Osteoblast (primary cell): Measurements from ENCODE around the gene ADCY9. TPM values are rescaled to one million over a fixed set of nuclear protein-coding genes. Genes with fewer than 3 reads are reported as not detected.
"Not testable (repeated sequence)": the region's sequence is repeated elsewhere in the genome, so short reads cannot be mapped to it uniquely, and the experiment has no call there.

ENCODE experiments used
- DNase-seq: peaks from one replicate; pipeline ENCODE4 v3.0.0; 2011; ENCODE audit warnings: low spot score, mixed read lengths; ENCODE audit not compliant: insufficient read length; ENCODE audit errors: missing footprints
- H2AFZ ChIP-seq: 2 replicates; pipeline ENCODE4 v1.6.0; 2011; ENCODE audit warnings: mild to moderate bottlenecking, low read length
- H3K27ac ChIP-seq: 2 replicates; pipeline ENCODE4 v1.5.1; 2011; ENCODE audit warnings: mild to moderate bottlenecking, low read depth, low read length, moderate library complexity
- H3K27me3 ChIP-seq: 2 replicates; pipeline ENCODE4 v1.6.0; 2012; ENCODE audit warnings: mild to moderate bottlenecking, control low read depth, inconsistent platforms, low read length, moderate library complexity; ENCODE audit not compliant: insufficient read depth
- H3K36me3 ChIP-seq: 2 replicates; pipeline ENCODE4 v1.5.1; 2011; ENCODE audit warnings: mild to moderate bottlenecking, low read length, control low read depth, moderate library complexity; ENCODE audit not compliant: insufficient read depth
- H3K4me1 ChIP-seq: 2 replicates; pipeline ENCODE4 v1.5.1; 2011; ENCODE audit warnings: mild to moderate bottlenecking, low read length, control low read depth, moderate library complexity; ENCODE audit not compliant: insufficient read depth
- H3K4me2 ChIP-seq: 2 replicates; pipeline ENCODE4 v1.6.0; 2011; ENCODE audit warnings: mild to moderate bottlenecking, low read length; ENCODE audit not compliant: insufficient read depth
- H3K4me3 ChIP-seq: fragments of 200-600 bp; sonication (generic); 3 replicates; pipeline ENCODE4 v1.5.1; 2012; ENCODE audit warnings: mild to moderate bottlenecking, low read length, inconsistent platforms; ENCODE audit not compliant: insufficient read depth
- H3K79me2 ChIP-seq: 2 replicates; pipeline ENCODE4 v1.6.0; 2012; ENCODE audit warnings: mild to moderate bottlenecking, low read length, control low read depth, inconsistent platforms; ENCODE audit not compliant: insufficient read depth
- H3K9me3 ChIP-seq: 2 replicates; pipeline ENCODE4 v1.5.1; 2011; ENCODE audit warnings: low read depth, low read length, control low read depth
- H4K20me1 ChIP-seq: 2 replicates; pipeline ENCODE4 v1.6.0; 2012; ENCODE audit warnings: mild to moderate bottlenecking, low read length, control low read depth; ENCODE audit not compliant: insufficient read depth
- CTCF ChIP-seq: IDR thresholded peaks from 2 replicates; pipeline ENCODE4 v1.5.1; 2011; ENCODE audit warnings: mild to moderate bottlenecking, low read depth, low read length, moderate library complexity; ENCODE audit errors: extremely low read depth
- total RNA-seq: library from RNA; depleted of rRNA; stranded (reverse); fragments of >200 nt; gene quantifications from 2 replicates; pipeline ENCODE4 v1.2.3, GENCODE V29; 2012

The ADCY9 gene
- total RNA-seq, 1 donor, result 29.3 TPM

GRCh38 chr16:4042581-4042980 is 73.7 kb downstream of the ADCY9 start:
- Histone ChIP-seq H3K36me3 (no peaks in the 10 kb centered on the region), H4K20me1 (no peaks in the 10 kb centered on the region), H3K27ac (no peak overlapping the region), H2AFZ (no peak overlapping the region), H3K4me2 (no peak overlapping the region), H3K4me1 (no peaks in the 10 kb centered on the region), H3K27me3 (no peaks in the 10 kb centered on the region), H3K79me2 (no peaks in the 10 kb centered on the region), H3K4me3 (no peak overlapping the region), H3K9me3 (no peaks in the 10 kb centered on the region)
- no peak for DNase-seq
- TF ChIP-seq CTCF, result no peak

- Histone ChIP-seq H3K79me2 (no peaks in the 10 kb centered on the region), H4K20me1 (no peaks in the 10 kb centered on the region), H3K27ac (no peak overlapping the region), H3K9me3 (no peaks in the 10 kb centered on the region), H3K27me3 (no peaks in the 10 kb centered on the region), H3K4me2 (no peak overlapping the region), H3K36me3 (no peaks in the 10 kb centered on the region), H3K4me1 (no peaks in the 10 kb centered on the region), H3K4me3 (no peak overlapping the region), H2AFZ (no peak overlapping the region)
- DNase-seq, result no peak
- TF ChIP-seq CTCF, result no peak
These were observed 77.8 kb downstream of the ADCY9 start for GRCh38 chr16:4038448-4038847.

GRCh38 chr16:4036952-4037351 is 79.3 kb downstream of the ADCY9 start:
- not testable (repeated sequence) for H3K9me3 ChIP-seq, DNase-seq, H3K4me3 ChIP-seq, H3K27me3 ChIP-seq, H3K36me3 ChIP-seq, H3K4me2 ChIP-seq, H2AFZ ChIP-seq, H3K27ac ChIP-seq, H3K4me1 ChIP-seq, H4K20me1 ChIP-seq, H3K79me2 ChIP-seq

GRCh38 chr16:4034963-4035362 is 81.3 kb downstream of the ADCY9 start:
- no peaks in the 10 kb centered on the region for H3K36me3 ChIP-seq
- no peaks in the 10 kb centered on the region for H4K20me1 ChIP-seq
- H3K9me3 ChIP-seq, result no peaks in the 10 kb centered on the region
- TF ChIP-seq CTCF, result no peak
- H3K4me1 ChIP-seq, result peaks cover 2% of the 10 kb centered on the region
- H2AFZ ChIP-seq, result no peak overlapping the region
- H3K4me2 ChIP-seq, result no peak overlapping the region
- no peak for DNase-seq
- H3K79me2 ChIP-seq, result no peaks in the 10 kb centered on the region
- no peak overlapping the region for H3K4me3 ChIP-seq
- no peaks in the 10 kb centered on the region for H3K27me3 ChIP-seq
- no peak overlapping the region for H3K27ac ChIP-seq
